ENCODE data around the gene PRR15.

Gene PRR15

DNA sequence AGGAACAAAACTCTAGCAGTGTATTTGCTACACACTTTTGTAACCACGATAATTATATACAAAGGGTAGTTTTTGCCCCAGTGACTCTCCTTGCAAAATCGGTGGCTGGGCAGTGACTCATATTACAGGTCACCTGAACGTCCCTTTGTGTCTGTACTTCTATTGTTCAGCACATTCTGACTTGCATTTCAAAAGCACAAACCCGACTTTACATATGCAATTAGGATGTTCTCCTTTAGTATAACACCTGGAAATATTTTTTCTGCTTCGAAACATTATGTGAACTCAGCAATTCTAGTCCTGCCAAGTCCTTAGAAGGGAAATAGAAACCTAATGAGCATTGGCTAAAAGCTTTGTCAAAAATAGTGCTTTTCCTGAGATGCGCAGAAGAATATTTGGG lies 6.0 kb downstream of the PRR15 start:
- no peak for DNase-seq (ENCODE audit: low read depth in 2 of 2)

DNA sequence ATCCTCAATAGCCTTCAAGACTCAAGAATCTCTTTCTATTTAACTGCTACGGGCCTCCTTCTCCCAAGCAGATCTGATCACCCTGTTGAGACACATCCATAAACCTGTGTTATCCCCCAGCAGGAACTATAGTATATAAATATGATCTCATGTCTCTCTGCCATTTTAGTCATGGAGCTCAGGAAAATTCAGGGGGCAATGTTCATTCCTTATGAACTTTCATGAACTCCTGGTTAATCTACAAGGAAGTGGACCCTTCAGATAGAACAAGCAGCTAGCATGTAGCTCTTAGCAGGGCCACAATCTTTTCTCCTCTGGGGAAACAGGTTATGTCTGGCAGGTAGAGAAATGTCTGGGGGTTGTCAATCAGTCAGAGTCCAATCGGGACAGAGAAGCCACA lies 8.9 kb downstream of the PRR15 start:
- no peak for DNase-seq (ENCODE audit: low read depth in 2 of 2)

DNA sequence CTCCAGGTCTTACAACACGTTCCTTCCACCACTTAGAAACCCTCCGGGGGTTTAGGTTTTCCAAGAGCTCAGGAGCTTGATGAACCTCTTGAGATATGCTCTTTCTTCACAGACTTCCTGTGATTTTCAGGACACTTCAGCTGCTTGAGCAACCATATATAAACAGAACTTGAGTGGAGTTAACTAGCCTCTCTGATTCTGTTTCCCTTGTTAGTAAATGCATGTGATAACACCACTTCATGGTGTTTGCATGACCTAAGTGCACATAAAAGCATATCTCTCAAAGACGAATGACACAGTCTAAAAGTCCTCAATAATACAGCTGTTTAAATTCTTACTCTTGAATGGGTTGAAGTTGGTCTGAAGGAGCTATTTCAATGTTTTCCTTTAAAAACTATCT lies 9.9 kb downstream of the PRR15 start:
- no peak for DNase-seq (ENCODE audit: low read depth in 2 of 2)

DNA sequence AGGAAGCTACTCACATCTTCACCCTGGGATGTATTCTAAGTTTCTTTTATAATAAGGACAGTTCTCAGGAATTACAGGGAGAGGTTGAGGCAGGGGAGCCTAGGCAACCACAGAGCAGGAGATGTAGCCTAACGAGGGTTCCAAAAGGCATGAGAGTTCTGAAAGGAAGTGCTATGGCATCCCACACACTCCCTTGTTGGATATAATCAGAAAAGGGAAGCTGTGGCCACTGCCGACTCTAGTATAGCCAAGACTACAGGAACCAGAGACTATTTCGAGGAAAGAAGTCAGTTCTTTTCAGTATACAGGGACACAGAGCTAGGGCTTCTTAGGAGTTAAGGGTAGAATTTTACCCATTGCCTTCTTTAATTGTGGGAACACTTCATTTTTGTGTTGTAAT lies 11.0 kb downstream of the PRR15 start:
- DNase-seq (ENCODE audit: low read depth in 2 of 2) = no peak

DNA sequence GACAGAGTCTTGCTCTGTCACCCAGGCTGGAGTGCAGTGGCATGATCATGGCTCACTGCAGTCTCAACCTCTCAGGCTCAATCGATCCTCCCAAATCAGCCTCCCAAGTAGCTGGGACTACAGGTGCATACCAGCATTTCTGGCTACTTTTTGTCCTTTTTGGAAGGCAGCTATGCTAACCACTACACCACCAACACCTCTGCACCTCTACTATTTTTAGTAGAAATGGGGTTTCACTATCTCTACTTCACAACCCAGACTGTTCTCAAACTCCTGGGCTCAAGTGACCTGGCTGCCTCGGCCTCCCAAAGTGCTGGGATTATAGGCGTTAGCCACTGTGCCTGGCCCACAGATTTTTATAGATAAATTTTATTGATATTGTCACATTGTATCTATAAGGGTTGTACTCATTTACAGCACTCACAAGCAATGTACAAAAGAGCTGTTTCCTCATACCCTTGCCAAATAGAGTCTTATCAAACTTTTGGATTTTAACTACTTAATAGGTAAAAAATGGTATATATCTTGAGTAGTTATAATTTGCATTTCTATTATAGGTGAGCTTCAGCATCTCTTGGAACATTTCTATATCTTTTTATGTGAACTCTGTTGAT lies 23.7 kb downstream of the PRR15 start:
- no peak for DNase-seq (ENCODE audit: low read depth in 2 of 2)

DNA sequence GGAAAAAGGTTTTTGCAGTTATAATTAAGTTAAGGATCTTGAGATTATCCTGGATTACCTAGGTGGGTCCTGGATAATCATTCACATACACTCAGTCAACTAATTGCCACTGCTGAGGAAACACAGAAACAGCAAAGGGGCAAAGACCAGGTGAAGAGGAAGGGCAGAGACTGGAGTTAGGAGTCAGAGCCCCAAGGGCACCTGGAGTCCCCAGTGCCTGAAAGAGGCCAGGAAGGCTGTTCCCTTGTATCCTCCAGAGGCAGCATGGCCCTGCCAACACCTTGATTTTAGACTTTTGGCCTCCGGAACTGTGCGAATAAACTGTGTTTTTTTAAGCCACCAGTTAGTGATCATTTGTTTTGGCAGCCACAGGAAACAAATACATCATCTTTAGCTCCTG lies 24.6 kb downstream of the PRR15 start:
- no peak for DNase-seq (ENCODE audit: low read depth in 2 of 2)

DNA sequence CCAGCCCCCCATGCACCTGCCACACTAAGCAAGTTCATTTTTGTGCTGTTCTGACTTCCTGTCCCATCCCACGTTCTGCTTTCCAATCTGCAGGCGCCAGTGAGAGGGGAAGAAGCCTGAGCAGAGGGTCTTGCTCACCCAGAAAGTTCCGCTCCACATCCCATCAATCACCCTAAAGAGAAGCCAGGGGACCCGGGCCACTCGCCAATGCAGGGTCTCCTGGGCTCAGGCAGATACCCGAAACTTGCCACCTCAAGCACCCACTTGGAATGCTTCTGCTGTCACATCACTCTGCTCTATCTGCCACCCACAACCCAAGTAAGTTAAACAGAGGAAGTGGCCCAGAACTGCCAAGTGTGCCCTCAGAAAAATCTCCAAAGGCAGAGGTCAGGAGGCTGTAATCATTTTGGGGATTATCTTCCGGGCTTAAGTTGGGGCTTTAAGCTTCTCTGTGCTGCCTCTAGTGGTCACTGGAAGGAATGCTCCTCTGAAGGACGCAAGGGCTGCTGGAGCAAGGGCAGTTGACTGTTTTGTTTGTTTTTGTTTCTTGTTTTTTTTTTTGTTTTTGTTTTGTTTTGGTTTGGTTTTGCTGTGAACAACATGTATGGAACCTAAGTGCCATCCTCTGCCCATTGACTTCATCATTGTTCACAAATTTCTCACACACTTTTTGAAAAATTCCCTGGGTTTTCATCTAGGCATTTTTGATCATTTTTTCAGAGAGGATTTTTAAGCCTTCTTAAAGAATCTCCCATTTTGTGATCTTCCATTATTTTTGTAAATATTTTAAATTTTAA lies 25.5 kb downstream of the PRR15 start:
- peak in 1 of 2 donors; percentile 11 for DNase-seq (ENCODE audit: low read depth in 2 of 2)

DNA sequence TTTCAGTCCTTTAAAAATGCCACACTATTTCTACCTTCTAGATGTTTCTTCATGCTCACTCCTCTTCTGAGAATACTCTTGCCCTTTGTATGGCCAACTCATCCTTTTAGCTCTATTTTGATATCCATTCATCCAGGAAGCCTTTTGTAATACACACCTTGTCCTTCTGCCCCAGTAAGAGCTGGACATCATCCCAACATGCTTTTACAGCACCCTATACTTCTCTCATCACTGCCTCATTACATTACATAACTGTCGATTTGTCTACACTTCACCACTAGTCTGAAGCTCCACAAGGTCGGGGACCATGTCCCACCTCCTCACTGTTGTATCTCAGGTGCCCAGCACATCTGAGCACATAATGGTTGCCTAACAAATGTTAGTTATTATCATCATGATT lies 29.2 kb downstream of the PRR15 start:
- DNase-seq (ENCODE audit: low read depth in 2 of 2) = no peak

DNA sequence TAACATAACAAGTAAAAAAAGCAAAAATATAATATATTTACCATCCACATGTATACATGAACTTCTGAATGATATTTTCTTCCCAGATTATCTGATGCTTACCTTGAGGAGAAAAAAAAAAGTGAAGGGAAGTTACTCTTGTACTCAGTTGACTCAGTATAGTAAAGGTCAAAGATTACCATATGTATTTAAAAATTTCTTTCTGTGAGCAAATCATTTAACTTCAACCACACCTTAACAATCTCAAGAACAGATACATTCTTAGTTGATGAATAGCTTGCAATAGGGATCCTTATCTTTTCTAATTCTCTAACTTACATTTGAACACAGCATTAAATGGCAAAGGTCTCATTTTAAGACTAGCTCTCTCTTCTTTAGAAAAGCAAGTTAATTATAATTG lies 29.8 kb downstream of the PRR15 start:
- DNase-seq (ENCODE audit: low read depth in 2 of 2) = no peak

DNA sequence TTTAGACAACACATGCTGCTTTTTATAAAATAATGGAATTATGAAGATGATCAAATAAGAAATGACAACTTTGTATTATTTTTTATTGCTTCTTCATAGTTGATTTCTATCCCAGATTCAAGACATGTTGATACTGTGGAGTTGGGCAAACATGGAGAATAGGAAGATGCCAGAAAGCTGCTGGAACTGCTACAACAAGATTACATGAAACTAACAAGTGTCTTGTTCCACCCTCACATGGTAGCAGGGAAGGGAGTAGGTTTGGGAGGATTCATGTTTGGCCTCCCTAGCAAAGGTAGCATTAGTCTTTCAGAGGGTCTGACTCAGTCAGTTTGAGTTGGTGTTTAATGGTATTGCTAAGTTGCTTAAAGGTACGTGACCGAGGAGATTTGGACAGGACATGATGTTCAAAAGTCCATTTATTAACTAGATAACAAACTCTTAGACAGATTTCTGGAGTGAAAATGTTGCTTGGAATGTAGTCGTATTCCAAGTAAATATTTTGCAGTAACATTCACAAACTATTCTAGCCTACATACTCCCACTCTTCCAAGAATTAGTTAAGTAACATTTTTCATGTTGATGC lies 33.1 kb downstream of the PRR15 start:
- DNase-seq (ENCODE audit: low read depth in 2 of 2) = no peak

DNA sequence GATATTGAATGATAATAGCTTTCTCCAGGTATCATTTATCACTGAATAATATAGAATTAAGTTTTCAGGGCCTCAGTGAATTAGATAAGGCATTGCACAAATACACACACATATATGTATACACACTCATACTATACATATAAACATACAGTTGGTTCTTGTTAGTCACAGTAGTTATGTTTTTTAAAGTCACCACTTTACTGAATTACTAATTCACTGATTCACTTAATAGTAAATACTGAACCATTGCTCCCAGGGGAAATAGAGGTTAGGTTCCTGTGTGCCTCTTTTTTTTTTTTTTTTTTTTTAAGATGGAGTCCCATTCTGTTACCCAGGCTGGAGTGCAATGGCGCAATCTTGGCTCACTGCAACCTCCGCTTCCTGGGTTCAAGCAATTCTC lies 33.6 kb downstream of the PRR15 start:
- no peak for DNase-seq (ENCODE audit: low read depth in 2 of 2)

DNA sequence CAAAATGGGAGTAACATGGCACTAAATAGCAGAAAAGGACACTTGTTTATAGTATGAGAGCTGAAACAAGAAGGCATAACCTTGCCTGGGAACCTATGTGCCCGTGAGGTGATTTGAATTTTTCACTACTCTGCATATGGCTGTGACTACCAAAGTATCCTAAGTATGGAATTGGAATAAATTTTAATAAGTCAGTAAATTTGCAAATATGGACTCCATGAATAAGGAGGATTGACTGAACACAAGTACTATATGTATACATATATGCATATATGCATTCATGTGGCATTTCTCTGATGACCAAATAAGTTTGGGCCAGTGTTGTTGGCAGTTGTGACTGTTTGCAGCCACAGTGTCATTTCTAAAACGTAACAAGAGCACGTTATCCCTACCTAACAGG lies 34.5 kb downstream of the PRR15 start:
- no peak for DNase-seq (ENCODE audit: low read depth in 2 of 2)

DNA sequence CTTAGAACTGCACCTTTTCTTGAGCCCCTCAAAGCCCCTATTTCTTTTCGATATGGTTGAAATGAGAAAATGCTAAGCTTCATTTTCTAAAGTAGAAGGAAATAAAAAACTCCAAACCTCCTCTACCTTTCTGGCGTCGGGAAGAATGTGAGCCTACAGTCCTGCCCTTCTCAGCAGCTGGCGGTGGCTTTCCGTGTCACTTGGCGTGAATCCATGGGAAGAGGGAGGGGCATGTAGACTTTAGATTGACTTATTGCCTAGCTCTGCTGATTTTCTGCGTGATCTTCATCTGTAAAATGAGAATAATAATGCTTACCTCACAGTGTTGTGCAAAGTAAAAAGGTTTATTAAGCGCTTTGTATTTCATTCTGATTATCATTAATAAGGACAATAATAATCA lies 35.0 kb downstream of the PRR15 start:
- no peak for DNase-seq (ENCODE audit: low read depth in 2 of 2)

DNA sequence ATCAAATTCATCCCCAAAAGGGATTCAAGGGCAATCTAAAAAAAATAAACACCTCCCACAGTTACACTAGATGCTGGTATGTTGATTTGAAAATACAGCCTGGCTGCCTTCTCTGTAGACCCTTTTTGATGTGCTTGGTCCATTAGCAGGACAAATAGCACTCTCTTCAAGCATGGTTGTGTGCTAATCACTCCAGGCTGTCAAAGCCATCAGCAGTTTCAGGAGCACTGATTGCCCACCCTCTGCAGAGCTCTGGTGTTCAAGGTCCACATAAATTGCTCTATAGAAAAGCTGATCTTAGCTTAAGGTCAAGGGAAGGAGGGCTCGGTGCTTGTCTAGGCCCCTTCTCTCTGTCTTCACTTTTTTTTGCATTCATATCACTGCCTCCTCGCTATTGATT lies 35.4 kb downstream of the PRR15 start:
- no peak for DNase-seq (ENCODE audit: low read depth in 2 of 2)

DNA sequence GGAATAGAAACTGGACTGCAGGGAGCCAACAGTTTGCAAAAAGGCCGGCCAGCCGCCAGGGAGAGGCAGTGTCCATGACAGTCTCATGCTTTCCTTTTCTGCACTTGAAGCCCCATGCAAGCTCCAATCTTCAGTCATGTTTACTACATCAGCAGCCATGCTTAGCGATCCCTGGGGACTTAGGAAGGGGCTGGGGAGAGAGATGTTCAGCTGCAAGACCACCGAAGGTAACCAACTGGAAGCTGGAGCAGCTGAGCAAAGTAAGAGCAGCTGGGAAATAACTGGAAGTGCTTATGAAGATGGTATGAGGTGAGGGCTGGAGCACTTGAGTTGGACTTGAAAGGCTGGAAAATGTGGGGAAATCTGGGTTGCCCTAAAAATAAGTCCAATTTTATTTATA lies 37.0 kb downstream of the PRR15 start:
- DNase-seq (ENCODE audit: low read depth in 2 of 2) = no peak

DNA sequence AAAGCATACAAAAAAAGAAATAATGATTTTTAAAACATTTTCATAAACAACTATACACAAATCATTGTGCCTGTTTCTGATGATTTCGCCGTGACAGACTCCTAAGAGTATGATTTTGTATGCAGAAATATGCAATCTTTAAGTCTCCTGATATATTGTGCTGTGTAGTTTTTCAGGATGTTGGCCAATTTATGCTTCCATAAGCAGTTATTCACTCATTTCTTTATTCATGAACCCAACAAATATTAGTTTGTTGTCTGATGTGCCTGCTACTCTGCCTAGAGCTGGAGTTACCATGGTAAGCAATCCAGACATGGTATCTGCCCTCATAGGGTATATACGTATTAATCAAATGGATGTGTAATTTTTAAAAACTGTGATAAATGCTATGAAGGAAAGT lies 40.4 kb downstream of the PRR15 start:
- DNase-seq (ENCODE audit: low read depth in 2 of 2) = no peak

DNA sequence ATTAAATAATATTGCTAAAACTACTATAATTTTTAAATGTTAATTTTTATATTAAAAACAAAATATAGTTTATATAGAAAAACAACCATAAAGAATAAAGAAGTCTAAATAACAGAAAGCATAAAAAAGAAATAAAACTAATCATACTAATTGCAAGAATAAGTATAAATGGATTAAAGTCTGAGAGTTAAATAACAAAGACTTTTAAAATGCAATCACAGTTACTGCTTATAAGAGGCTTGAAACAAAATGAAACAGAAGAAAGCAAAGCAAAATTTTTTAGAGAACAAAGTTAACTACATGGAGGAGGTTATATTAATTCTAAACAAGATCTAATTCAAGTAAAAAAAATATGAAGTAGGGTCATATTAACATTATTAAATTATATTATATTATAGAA lies 41.1 kb downstream of the PRR15 start:
- DNase-seq (ENCODE audit: low read depth in 2 of 2) = no peak

DNA sequence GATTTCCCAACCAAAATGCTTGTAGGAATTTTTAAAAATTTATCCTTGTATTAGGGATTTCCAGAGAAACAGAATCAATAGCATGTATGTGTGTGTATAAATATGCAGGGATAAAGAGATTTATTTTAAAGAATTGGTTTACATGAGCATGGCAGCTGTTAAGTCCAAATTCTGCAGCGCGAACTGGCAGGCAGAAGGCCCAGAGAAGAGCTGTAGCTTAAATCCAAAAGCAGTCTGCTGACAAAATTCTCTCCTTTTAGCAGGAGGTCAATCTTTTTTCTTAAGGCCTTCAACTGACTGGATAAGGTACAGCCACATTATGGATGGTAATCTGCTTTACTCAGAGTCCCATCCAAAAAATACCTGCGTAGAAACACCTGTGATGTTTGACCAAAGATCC lies 42.0 kb downstream of the PRR15 start:
- DNase-seq (ENCODE audit: low read depth in 2 of 2) = no peak

DNA sequence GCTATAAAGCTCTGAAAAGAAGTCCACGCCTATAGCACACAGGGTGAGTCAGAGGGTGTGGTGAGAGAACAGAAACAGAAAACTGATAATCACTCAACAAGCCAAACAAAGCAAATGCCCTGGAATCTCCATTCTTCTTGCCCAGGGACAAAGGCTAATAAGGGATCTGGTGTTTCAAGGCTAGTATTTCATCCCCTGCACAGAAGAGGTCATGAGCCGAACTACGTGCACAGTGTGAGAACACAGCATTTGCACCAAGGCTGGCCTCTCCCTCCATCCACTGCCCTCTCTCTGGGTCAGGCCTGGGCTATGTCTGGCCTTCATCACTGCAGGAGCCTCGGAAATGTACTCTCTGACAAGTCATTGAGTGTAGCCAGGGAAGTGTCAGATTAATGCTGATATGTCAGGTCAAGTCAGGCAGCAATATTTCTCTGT lies 42.7 kb downstream of the PRR15 start:
- no peak for DNase-seq (ENCODE audit: low read depth in 2 of 2)

DNA sequence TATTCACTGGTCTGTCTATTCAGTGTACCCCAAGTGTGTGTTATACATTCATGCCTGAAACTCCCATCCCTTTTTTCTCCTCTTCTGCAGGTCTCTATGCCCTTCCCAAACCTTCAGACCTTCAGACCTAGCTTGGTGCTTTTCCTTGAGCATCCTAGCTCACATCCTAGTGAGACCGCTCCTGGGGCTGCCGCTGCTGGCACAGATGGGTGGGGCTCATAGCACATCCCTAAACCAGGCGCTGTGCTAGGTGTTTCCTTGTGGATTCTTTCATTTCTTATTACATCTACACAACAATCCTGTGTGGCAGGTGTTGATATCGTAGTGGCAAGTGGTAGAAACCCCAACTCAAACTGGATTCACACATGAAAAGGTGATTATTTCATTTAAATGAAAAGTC lies 43.2 kb downstream of the PRR15 start:
- no peak for DNase-seq (ENCODE audit: low read depth in 2 of 2)

DNA sequence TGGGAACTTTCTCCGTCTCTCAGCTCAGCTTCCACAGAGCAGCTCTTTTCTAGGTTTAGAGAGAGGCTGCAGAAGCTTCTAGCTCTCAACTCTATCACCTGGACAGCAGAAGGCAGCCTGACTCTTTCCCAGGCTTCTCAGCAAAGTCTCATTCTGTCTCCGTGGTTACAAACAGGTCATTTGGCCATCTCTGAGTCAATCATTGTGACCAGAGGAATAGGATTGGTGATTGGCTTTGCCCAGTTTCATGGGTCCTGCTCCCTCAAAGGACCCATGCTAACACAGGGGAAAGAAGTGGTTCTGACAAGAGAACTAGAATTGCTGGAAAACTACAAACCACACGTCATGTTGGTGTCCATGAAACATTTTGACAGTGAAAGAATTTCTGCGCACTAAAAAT lies 43.6 kb downstream of the PRR15 start:
- no peak for DNase-seq (ENCODE audit: low read depth in 2 of 2)

DNA sequence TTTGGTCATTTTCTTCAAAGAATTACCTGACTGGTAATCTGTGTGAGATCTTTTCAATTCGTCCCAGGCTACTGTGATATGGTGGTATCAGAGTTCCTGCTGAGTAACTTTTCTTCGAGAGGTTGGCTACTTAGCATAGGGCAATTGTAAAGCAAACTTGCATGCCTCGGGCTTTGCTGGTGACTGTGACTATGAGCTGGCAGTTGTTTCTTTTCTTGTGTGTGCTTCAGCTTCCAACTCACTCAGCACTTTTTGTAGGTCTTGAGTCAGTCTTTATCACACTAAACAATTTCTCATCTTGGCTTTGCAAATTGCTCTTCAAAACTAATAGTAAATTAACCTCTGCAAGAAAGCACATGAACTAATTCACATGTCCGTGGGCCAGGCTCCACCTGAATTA lies 44.3 kb downstream of the PRR15 start:
- DNase-seq (ENCODE audit: low read depth in 2 of 2) = no peak

All from activated CD4-positive, alpha-beta T cell treated with anti-CD3 and anti-CD28 coated beads for 24 hours (primary cell).